GM23338 (cell line): ENCODE measurements around the gene AEN. TPM values are rescaled to one million over a fixed set of nuclear protein-coding genes. Genes with fewer than 3 reads are reported as not detected.

Source experiments
- ATAC-seq: fragments of 200-7000 bp; cut with Tn5 transposase; 3 replicates; pipeline ENCODE4 v1.9.1; 2020
- DNase-seq: peaks from one replicate; pipeline ENCODE4 v3.0.0-alpha.2; 2015; ENCODE audit warnings: low spot score
- H2AFZ ChIP-seq: fragments of 200-600 bp; sonication (generic); 2 replicates; pipeline ENCODE4 v1.8.0; 2016; ENCODE audit warnings: antibody characterized with exemption, mild to moderate bottlenecking, moderate library complexity
- H3F3A ChIP-seq: fragments of 200-600 bp; sonication (generic); replicated peaks from 2 replicates; pipeline ENCODE4 v1.8.0; 2017; ENCODE audit warnings: antibody characterized with exemption, mixed run types, low read depth
- H3K27ac ChIP-seq: fragments of 200-600 bp; sonication (generic); 2 replicates; pipeline ENCODE4 v1.6.1; 2016; ENCODE audit warnings: low read depth
- H3K27me3 ChIP-seq: fragments of 200-600 bp; sonication (generic); 2 replicates; pipeline ENCODE4 v1.8.0; 2016; ENCODE audit warnings: mild to moderate bottlenecking, mixed run types, moderate library complexity; ENCODE audit not compliant: insufficient read depth
- H3K36me3 ChIP-seq: fragments of 200-600 bp; sonication (generic); 2 replicates; pipeline ENCODE4 v1.8.0; 2016; ENCODE audit warnings: mild to moderate bottlenecking; ENCODE audit not compliant: insufficient read depth
- H3K4me1 ChIP-seq: fragments of 200-600 bp; sonication (generic); 2 replicates; pipeline ENCODE4 v1.8.0; 2016; ENCODE audit warnings: mild to moderate bottlenecking, moderate library complexity; ENCODE audit not compliant: insufficient read depth
- H3K4me2 ChIP-seq: fragments of 200-600 bp; sonication (generic); 2 replicates; pipeline ENCODE4 v1.7.1; 2017; ENCODE audit warnings: mixed run types
- H3K4me3 ChIP-seq: fragments of 200-600 bp; sonication (generic); 2 replicates; pipeline ENCODE4 v1.6.1; 2016; ENCODE audit warnings: mixed run types
- H3K79me2 ChIP-seq: fragments of 200-600 bp; sonication (generic); replicated peaks from 2 replicates; pipeline ENCODE4 v1.8.0; 2017; ENCODE audit warnings: mild to moderate bottlenecking; ENCODE audit not compliant: insufficient read depth
- H3K9me2 ChIP-seq: fragments of 200-600 bp; sonication (generic); 2 replicates; pipeline ENCODE4 v1.8.0; 2017; ENCODE audit not compliant: insufficient read depth
- H4K20me1 ChIP-seq: fragments of 200-600 bp; sonication (generic); replicated peaks from 2 replicates; pipeline ENCODE4 v1.8.0; 2017; ENCODE audit warnings: mild to moderate bottlenecking; ENCODE audit not compliant: insufficient read depth
- H3K27ac Mint-ChIP-seq: 2 replicates; pipeline ENCODE4 v1.8.0; 2020; ENCODE audit warnings: inconsistent platforms, mild to moderate bottlenecking, moderate library complexity, mixed read lengths
- H3K27me3 Mint-ChIP-seq: 3 replicates; pipeline ENCODE4 v1.8.0; 2022; ENCODE audit warnings: low read depth, mild to moderate bottlenecking, moderate library complexity, mixed read lengths, inconsistent platforms; ENCODE audit not compliant: insufficient read depth, poor library complexity
- H3K36me3 Mint-ChIP-seq: 3 replicates; pipeline ENCODE4 v1.8.0; 2021; ENCODE audit warnings: low read depth, mild to moderate bottlenecking, inconsistent platforms, moderate library complexity, mixed read lengths
- H3K4me1 Mint-ChIP-seq: 3 replicates; pipeline ENCODE4 v1.8.0; 2020; ENCODE audit warnings: mild to moderate bottlenecking, inconsistent platforms, mixed read lengths
- H3K4me3 Mint-ChIP-seq: 3 replicates; pipeline ENCODE4 v1.8.0; 2021; ENCODE audit warnings: moderate library complexity, mild to moderate bottlenecking, inconsistent platforms, mixed read lengths
- H3K9me3 Mint-ChIP-seq: 3 replicates; pipeline ENCODE4 v1.8.0; 2020; ENCODE audit warnings: moderate library complexity, mild to moderate bottlenecking, inconsistent platforms, mixed read lengths
- CREB1 ChIP-seq: fragments of 250-450 bp; sonication (Bioruptor Pico); IDR thresholded peaks from 2 replicates; pipeline ENCODE4 v1.5.0; 2020; ENCODE audit warnings: low read depth, mild to moderate bottlenecking, moderate library complexity
- CTCF ChIP-seq, 2 experiments: fragments of 200-600 bp in 1 of 2; sonication (generic) in 1 of 2; conservative IDR thresholded peaks; 2 replicates each; pipeline versions ENCODE4 v1.5.1 to v1.6.1; 2016 to 2017; ENCODE audit warnings: antibody characterized with exemption in 2 of 2, low read depth in 2 of 2, mild to moderate bottlenecking in 2 of 2, moderate library complexity in 1 of 2
- ETS1 ChIP-seq: IDR thresholded peaks from 2 replicates; pipeline ENCODE4 v1.6.1; 2016; ENCODE audit warnings: antibody characterized with exemption
- EZH2 ChIP-seq: fragments of 200-600 bp; sonication (generic); IDR thresholded peaks from one replicate; pipeline ENCODE4 v1.8.0; 2017; ENCODE audit warnings: antibody characterized with exemption, mild to moderate bottlenecking, low read depth; ENCODE audit not compliant: unreplicated experiment
- JUNB ChIP-seq: IDR thresholded peaks from one replicate; pipeline ENCODE4 v1.6.1; 2016; ENCODE audit warnings: antibody characterized with exemption; ENCODE audit not compliant: unreplicated experiment
- NANOG ChIP-seq: IDR thresholded peaks from 2 replicates; pipeline ENCODE4 v1.6.1; 2016; ENCODE audit warnings: antibody characterized with exemption, borderline replicate concordance
- POLR2AphosphoS5 ChIP-seq: IDR thresholded peaks from 2 replicates; pipeline ENCODE4 v1.6.1; 2016; ENCODE audit warnings: antibody characterized with exemption, low read depth
- REST ChIP-seq: IDR thresholded peaks from one replicate; pipeline ENCODE4 v1.6.1; 2018; ENCODE audit warnings: antibody characterized with exemption; ENCODE audit not compliant: unreplicated experiment
- ZNF114 ChIP-seq: fragments of 250-450 bp; sonication (Bioruptor Pico); IDR thresholded peaks from 2 replicates; pipeline ENCODE4 v1.5.0; 2020; ENCODE audit warnings: mild to moderate bottlenecking, moderate library complexity
- ZNF462 ChIP-seq: fragments of 250-450 bp; sonication (Bioruptor Pico); IDR thresholded peaks from 2 replicates; pipeline ENCODE4 v1.5.0; 2020; ENCODE audit warnings: mild to moderate bottlenecking, moderate library complexity
- polyA plus RNA-seq: library from polyadenylated mRNA; unstranded; fragments of >200 nt; fragmentation: Nextera tagmentation; extraction: Ambion mirVana; gene quantifications from 2 replicates; pipeline ENCODE4 v1.2.1, GENCODE V29; 2016
- total RNA-seq: library from RNA; depleted of rRNA; stranded (reverse); fragments of >200 nt; shearing (Covaris generic); gene quantifications from 2 replicates; pipeline ENCODE4 v1.2.3, GENCODE V29; 2014

AEN gene
- total and polyA plus RNA-seq, 2 experiments from 2014 or later: 82.3 to 220 TPM

GRCh38 chr15:88608607-88609181, 12.4 kb upstream of the AEN start (continued):
- no peak for TF ChIP-seq ETS1
- no peak for TF ChIP-seq CREB1 (CRISPR knock-in tag)
- no peak for TF ChIP-seq EZH2
- no peak for TF ChIP-seq ZNF114 (CRISPR knock-in tag)
- no peak for TF ChIP-seq ZNF462 (CRISPR knock-in tag)

- Histone ChIP-seq H3K27me3 (peaks cover 55% of the 10 kb centered on the region), H3K79me2 (no peaks in the 10 kb centered on the region), H3K36me3 (no peaks in the 10 kb centered on the region), H3K4me1 (peaks cover 68% of the 10 kb centered on the region), H4K20me1 (no peaks in the 10 kb centered on the region), H3K9me2 (no peaks in the 10 kb centered on the region), H3F3A (0 out of 2 replicates have a peak, but pooled peaks cover 9% of the 10 kb centered on the region), H3K4me3 (no peak overlapping the region), H2AFZ (no peak overlapping the region), H3K27ac (no peak overlapping the region), H3K4me2 (peak overlapping the region; percentile 64; the same call in 1 of the 2 replicates)
- peaks cover 81% of the 10 kb centered on the region for H3K4me1 Mint-ChIP-seq
- DNase-seq: peak; percentile 86
- ATAC-seq: no peak
- no peaks in the 10 kb centered on the region for H3K36me3 Mint-ChIP-seq
- H3K9me3 Mint-ChIP-seq: peaks cover 2% of the 10 kb centered on the region; the same call in 1 of the 3 replicates
- H3K27ac Mint-ChIP-seq: no peak overlapping the region
- peaks cover 62% of the 10 kb centered on the region for H3K27me3 Mint-ChIP-seq
- no peak overlapping the region; the same call in 2 of the 3 replicates for H3K4me3 Mint-ChIP-seq
- no peak for TF ChIP-seq POLR2AphosphoS5
- no peak for TF ChIP-seq CTCF (conservative IDR thresholded peaks at IDR 0.05; ENCODE audit: low read depth in 2 of 2)
- TF ChIP-seq NANOG: no peak
- TF ChIP-seq JUNB: no peak
- no peak for TF ChIP-seq REST
Observed at GRCh38 chr15:88609344-88610090, 11.6 kb upstream of the AEN start.
